ENCODE results near the gene PTH1R.

Gene PTH1R

DNA sequence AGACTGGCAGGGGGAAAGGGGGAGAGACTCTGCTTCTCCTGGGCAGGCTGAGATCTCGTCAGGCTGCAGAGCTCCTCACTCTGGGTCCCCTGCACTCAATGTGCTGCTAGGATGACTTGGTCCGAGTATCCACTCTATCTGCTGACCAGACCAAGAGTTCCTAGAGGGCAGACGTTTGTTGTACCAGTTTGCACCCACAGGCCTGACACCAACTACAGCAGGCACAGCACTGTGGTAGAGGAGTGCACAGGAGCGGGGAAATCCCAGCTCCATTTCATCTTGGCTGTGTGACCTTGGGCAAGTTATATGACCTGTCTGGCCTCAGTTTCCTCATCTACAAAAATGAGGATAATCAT, 70.0 kb downstream of the PTH1R start:
- DNase-seq (ENCODE audit: low spot score), result no peak

DNA sequence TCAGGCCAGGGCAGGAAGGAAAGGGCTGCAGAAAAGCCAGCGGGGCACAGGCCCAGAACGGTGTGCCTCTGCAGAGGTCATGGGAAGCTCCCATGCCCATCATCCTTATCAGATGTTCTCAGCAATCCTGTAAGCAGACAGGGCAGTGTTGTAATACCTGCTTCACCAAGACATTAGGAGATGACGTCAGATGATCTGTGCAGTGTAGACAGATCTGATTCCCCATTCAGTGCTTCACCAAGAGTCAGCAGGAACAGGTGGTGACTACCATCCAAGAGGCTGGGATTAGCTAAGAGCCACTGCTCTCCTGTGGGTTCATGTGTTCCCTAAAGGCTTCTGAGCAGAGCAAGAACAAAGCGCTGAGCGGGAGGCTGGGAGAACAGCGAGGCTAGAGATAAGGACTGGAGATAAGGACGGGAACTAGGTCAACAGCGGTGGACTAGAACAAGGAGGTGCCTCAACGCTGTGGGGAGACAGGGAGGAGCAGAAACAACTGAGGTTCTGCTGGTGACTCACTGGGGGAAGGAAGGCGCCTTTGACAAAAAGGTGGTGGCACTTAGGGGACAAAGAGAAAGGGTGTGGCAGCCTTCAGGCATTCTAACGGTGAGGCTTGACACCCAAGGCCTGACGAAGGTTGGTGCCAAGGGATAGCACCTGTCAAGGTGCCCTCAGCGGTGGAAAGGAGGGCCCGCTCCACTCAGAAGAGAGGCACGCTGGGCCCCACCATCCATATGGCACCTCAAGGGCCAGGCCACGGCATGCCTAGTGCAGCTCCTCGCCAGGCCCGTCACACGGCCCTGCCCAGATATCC, 70.7 kb downstream of the PTH1R start:
- DNase-seq (ENCODE audit: low spot score), result no peak

DNA sequence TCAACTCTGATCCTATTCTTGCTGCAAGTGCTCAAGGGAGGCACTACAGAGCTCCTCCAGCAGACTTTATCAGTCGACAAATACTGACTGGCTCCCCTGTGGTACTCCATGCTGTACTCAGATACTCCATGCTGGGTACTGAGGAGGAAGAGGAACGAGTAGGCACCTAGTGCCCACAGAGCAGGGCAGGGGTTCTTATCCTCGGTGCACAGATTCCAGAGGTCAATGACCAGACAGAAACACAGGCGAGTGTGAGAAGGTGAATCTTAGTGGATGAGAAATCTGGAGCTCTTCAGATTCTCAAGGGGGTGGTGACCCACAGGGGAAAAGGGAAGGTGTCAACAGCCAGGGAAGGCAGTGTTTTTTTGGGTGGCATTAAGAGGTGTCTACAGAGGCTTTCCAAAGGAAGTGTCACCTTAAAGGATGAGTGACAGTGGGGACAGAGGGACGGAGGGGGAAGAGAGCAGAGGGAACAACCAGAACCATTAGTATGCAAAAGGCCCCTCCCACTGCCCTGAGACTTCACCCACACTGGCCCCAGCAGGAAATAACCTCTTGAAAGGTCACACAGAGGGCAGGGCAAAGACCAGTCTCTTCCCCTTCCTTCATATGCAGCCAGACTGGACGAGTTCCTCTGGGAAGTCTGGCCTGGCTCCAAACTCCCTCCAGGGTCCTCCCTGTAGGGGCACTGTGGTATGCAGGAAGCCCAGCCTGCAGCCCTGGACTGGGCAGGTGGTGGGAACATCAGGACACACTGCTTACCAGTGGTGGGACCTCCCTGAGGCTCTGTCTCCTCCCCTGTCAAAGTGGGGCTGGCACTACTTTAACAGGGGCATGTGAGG, 71.5 kb downstream of the PTH1R start:
- no peak for DNase-seq (ENCODE audit: low spot score)

DNA sequence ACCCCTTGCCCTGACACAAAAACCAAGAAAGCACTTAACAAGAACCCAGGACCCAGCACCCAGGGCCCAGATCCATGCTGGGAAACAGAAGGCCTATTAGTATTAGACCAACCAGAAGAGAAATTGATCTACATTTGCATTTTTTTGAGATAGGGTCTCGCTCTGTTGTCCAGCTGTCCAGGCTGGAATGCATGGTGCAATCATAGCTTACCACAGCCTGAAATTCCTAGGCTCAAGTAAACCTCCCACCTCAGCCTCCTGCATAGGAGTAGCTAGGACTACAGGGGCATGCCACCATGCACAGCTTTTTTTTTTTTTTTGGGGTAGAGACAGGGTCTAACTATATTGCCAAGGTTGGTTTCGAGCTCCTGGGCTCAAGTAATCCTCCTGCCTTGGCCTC, 72.7 kb downstream of the PTH1R start:
- DNase-seq (ENCODE audit: low spot score), result no peak

DNA sequence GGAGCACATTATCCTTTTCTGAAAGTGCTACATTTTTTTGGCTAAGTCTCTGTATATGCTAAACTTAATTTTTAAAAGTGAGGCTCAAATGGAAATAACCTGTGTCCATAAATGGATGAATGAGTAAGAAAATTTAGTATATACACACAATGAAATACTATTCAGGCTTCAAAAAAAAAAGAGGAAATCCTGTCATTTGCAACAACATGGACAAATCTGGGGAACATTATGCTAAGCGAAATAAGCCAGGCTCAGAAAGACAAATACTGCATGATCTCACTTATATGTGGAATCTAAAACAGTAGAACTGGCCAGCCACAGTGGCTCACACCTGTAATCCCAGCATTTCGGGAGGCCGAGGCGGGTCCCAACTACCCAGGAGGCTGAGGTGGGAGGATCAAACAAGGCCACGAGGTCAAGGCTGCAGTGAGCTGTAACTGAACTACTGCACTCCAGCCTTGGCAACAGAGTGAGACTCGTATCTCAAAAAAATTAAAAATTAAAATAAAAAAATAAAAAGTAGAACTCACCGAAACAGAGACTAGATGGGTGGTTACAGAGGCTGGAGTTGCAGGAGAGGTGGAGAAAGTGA, 73.2 kb downstream of the PTH1R start:
- no peak for DNase-seq (ENCODE audit: low spot score)

DNA sequence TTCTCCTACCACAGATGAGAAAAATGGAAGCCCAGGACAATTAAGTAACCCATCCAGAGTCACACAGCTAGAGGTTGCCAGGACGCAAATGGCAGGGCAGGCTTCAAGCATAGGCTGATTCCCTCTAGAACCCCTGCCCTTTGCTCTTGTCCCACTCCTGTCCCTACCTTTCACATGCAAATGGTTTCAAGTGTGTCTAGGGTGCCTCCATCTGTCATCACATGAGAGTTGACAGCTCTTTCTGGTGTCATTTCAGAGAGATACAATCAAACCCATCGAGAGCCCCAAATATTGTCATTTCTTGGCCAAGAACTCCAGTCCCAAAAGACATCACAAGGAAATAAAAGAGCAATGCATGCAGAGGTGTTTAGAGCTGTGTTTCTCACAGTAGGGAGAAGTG, 75.3 kb downstream of the PTH1R start:
- no peak for DNase-seq (ENCODE audit: low spot score)

Data from putamen (tissue), 1 donor.